K562 (cell line): ENCODE data around the gene CHM. TPM values are rescaled to one million over a fixed set of nuclear protein-coding genes. Genes with fewer than 3 reads are reported as not detected.

ENCODE experiments used
- ATAC-seq: fragments of 200-7000 bp; cut with Tn5 transposase; 3 replicates; pipeline ENCODE4 v1.9.1; 2020; ENCODE audit warnings: moderate library complexity
- BruUV-seq: library from RNA; stranded (reverse); fragments of 400-500 nt; replicated peaks from 2 replicates; lab custom pipeline; 2021; lab: Mats Ljungman, UMichigan
- CTCF ChIA-PET: fragments of 300-600 bp; formaldehyde crosslinking; extraction: SDS; loops from one replicate; lab custom pipeline; 2021; ENCODE audit warnings: low intra/inter-chr PET ratio; lab: Yijun Ruan, JAX
- POLR2A ChIA-PET: fragments of 300-600, 350-650 bp; sonication (Branson Sonifier 250); formaldehyde crosslinking; extraction: SDS; loops from one replicate; lab custom pipeline; 2021; ENCODE audit warnings: antibody characterized with exemption, inconsistent platforms; lab: Yijun Ruan, JAX
- DNase-seq, 4 experiments: peaks; one replicate each; pipeline versions ENCODE4 v3.0.0 to v3.0.0-alpha.2; 2011 to 2018; ENCODE audit warnings: low spot score in 3 of 4, mixed read lengths in 3 of 4; ENCODE audit errors: extremely low read depth in 1 of 4
- FAIRE-seq: peaks from 2 replicates; lab custom pipeline; 2011; peaks lifted over from hg19 to GRCh38; lab: Jason Lieb, UNC
- H2AFZ ChIP-seq: 2 replicates; pipeline ENCODE4 v1.6.0; 2011; ENCODE audit warnings: low read depth, low read length, control low read depth, inconsistent platforms
- H3K27ac ChIP-seq: fragments of 200-600 bp; 3 replicates; pipeline ENCODE4 v1.8.0; 2011; ENCODE audit warnings: low read depth, mild to moderate bottlenecking, control low read depth, inconsistent platforms, low read length, moderate library complexity, mixed read lengths; ENCODE audit errors: extremely low read depth
- H3K27me3 ChIP-seq, 2 experiments: fragments of 300-600 bp in 1 of 2; 2 replicates in 1 of 2; 3 replicates in 1 of 2; pipeline versions ENCODE4 v1.6.0 to v1.8.0; 2011; ENCODE audit warnings: inconsistent platforms in 2 of 2, low read length in 2 of 2, mild to moderate bottlenecking in 1 of 2, mixed read lengths in 1 of 2, moderate library complexity in 1 of 2; ENCODE audit not compliant: control insufficient read depth in 2 of 2, insufficient read depth in 2 of 2
- H3K36me3 ChIP-seq: fragments of 300-600 bp; 3 replicates; pipeline ENCODE4 v1.8.0; 2011; ENCODE audit warnings: mild to moderate bottlenecking, low read length, inconsistent platforms; ENCODE audit not compliant: control insufficient read depth, insufficient read depth
- H3K4me1 ChIP-seq, 2 experiments: fragments of 200-600 bp in 1 of 2; replicated peaks in 1 of 2; 2 replicates in 1 of 2; 3 replicates in 1 of 2; pipeline versions ENCODE4 v1.5.1 to v1.8.0; 2011; ENCODE audit warnings: inconsistent platforms in 2 of 2, low read length in 2 of 2, mild to moderate bottlenecking in 1 of 2, mixed read lengths in 1 of 2, moderate library complexity in 1 of 2; ENCODE audit not compliant: control insufficient read depth in 2 of 2, insufficient read depth in 2 of 2
- H3K4me2 ChIP-seq: 2 replicates; pipeline ENCODE4 v1.6.1; 2011; ENCODE audit warnings: low read length, control low read depth, inconsistent platforms, mixed read lengths; ENCODE audit not compliant: insufficient read depth
- H3K4me3 ChIP-seq: fragments of 200-600 bp; sonication (generic), shearing (Covaris generic); 2 replicates; pipeline ENCODE4 v1.5.1; 2016; ENCODE audit warnings: control low read depth, inconsistent platforms
- H3K79me2 ChIP-seq: fragments of 200-600 bp; 3 replicates; pipeline ENCODE4 v1.8.0; 2011; ENCODE audit warnings: low read length, inconsistent platforms; ENCODE audit not compliant: control insufficient read depth, insufficient read depth
- H3K9ac ChIP-seq, 2 experiments: 2 replicates each; pipeline versions ENCODE4 v1.6.0 to v1.6.1; 2011; ENCODE audit warnings: low read depth in 2 of 2, low read length in 2 of 2, control low read depth in 1 of 2, inconsistent platforms in 1 of 2, mild to moderate bottlenecking in 1 of 2, mixed read lengths in 1 of 2; ENCODE audit not compliant: insufficient read depth in 1 of 2
- H3K9me1 ChIP-seq: one replicate; pipeline ENCODE4 v1.6.0; 2011; ENCODE audit warnings: inconsistent platforms, mild to moderate bottlenecking, low read length, moderate library complexity; ENCODE audit not compliant: control insufficient read depth, insufficient read depth
- H3K9me3 ChIP-seq: replicated peaks from 2 replicates; pipeline ENCODE4 v1.5.1; 2011; ENCODE audit warnings: low read depth, low read length, inconsistent platforms; ENCODE audit not compliant: control insufficient read depth, insufficient read depth
- H4K20me1 ChIP-seq: replicated peaks from 2 replicates; pipeline ENCODE4 v1.6.1; 2011; ENCODE audit warnings: low read length, inconsistent platforms, mixed read lengths; ENCODE audit not compliant: control insufficient read depth, insufficient read depth
- CREB5 ChIP-seq: fragments of 250-450 bp; sonication (Bioruptor Pico); IDR thresholded peaks from 2 replicates; pipeline ENCODE4 v1.5.0; 2020; ENCODE audit warnings: mild to moderate bottlenecking
- E2F5 ChIP-seq: sonication (generic); formaldehyde crosslinking; IDR thresholded peaks from 2 replicates; pipeline ENCODE4 v1.8.0; 2022; ENCODE audit warnings: mild to moderate bottlenecking, missing genetic modification reagents
- ELK3 ChIP-seq: fragments of 450-650 bp; formaldehyde crosslinking; IDR thresholded peaks from 2 replicates; pipeline ENCODE4 v1.4.0; 2020; ENCODE audit warnings: mild to moderate bottlenecking
- HDAC6 ChIP-seq: IDR thresholded peaks from 2 replicates; pipeline ENCODE4 v1.6.1; 2012; ENCODE audit warnings: low read depth, mild to moderate bottlenecking, control low read depth, inconsistent platforms, low read length, moderate library complexity
- HNRNPH1 ChIP-seq: fragments of 200-400 bp; formaldehyde crosslinking; optimal IDR thresholded peaks from 2 replicates; pipeline ENCODE3; 2017; ENCODE audit warnings: low read depth, mild to moderate bottlenecking, low read length, moderate library complexity
- KDM1A ChIP-seq, 2 experiments: fragments of 450-650 bp; IDR thresholded peaks; 2 replicates each; pipeline ENCODE4 v1.6.1; 2016; ENCODE audit warnings: mild to moderate bottlenecking in 2 of 2
- KDM2B ChIP-seq: fragments of 250-450 bp; sonication (Bioruptor Pico); IDR thresholded peaks from 2 replicates; pipeline ENCODE4 v1.8.0; 2021; ENCODE audit warnings: mild to moderate bottlenecking, moderate library complexity
- NBN ChIP-seq: fragments of 450-650 bp; IDR thresholded peaks from 2 replicates; pipeline ENCODE4 v1.6.1; 2016; ENCODE audit warnings: low read depth, mild to moderate bottlenecking
- NFE2L1 ChIP-seq: fragments of 450-650 bp; IDR thresholded peaks from 2 replicates; pipeline ENCODE4 v1.6.1; 2016; ENCODE audit warnings: missing genetic modification characterization, low read depth, mild to moderate bottlenecking, missing compliant biosample characterization, moderate library complexity, borderline replicate concordance
- NFIC ChIP-seq: fragments of 450-650 bp; IDR thresholded peaks from 2 replicates; pipeline ENCODE4 v1.6.1; 2017; ENCODE audit warnings: mild to moderate bottlenecking, inconsistent platforms
- RBM14 ChIP-seq: fragments of 200-400 bp; formaldehyde crosslinking; IDR thresholded peaks from 2 replicates; pipeline ENCODE4 v1.6.1; 2018; ENCODE audit warnings: low read depth, mild to moderate bottlenecking, low read length, moderate library complexity, borderline replicate concordance; ENCODE audit not compliant: insufficient read depth
- SNIP1 ChIP-seq: fragments of 450-650 bp; IDR thresholded peaks from 2 replicates; pipeline ENCODE4 v1.7.1; 2017; ENCODE audit warnings: low read depth, mild to moderate bottlenecking
- SRSF1 ChIP-seq: fragments of 200-400 bp; formaldehyde crosslinking; IDR thresholded peaks from 2 replicates; pipeline ENCODE4 v1.6.1; 2017; ENCODE audit warnings: mild to moderate bottlenecking, low read depth, low read length, moderate library complexity
- THAP7 ChIP-seq: fragments of 250-450 bp; sonication (Bioruptor Pico); IDR thresholded peaks from 2 replicates; pipeline ENCODE4 v1.5.0; 2021
- YBX1 ChIP-seq: fragments of 450-650 bp; IDR thresholded peaks from 2 replicates; pipeline ENCODE4 v1.7.1; 2016; ENCODE audit warnings: mild to moderate bottlenecking
- ZBTB26 ChIP-seq: fragments of 450-650 bp; formaldehyde crosslinking; IDR thresholded peaks from 2 replicates; pipeline ENCODE4 v1.4.0; 2022; ENCODE audit warnings: missing genetic modification characterization
- ZNF444 ChIP-seq: fragments of 250-450 bp; sonication (Bioruptor Pico); IDR thresholded peaks from 2 replicates; pipeline ENCODE4 v1.4.0; 2020; ENCODE audit warnings: mild to moderate bottlenecking, moderate library complexity
- WGBS: fragments of 100-300 bp; shearing (Covaris generic); methylation state at CpG from one replicate; pipeline ENCODE4 v1.1.6; 2016; ENCODE audit warnings: low coverage, mixed read lengths; ENCODE audit not compliant: insufficient coverage; ENCODE audit errors: missing lambda C conversion rate; 5-methylcytosine and 5-hydroxymethylcytosine counted together
- in situ Hi-C: fragments of 300-500 bp; cut with MboI; formaldehyde crosslinking; loops from 4 replicates; pipeline ENCODE4 v1.15.0; 2018; ENCODE audit warnings: inconsistent platforms, mixed read lengths
- intact Hi-C: fragments of 100-400 bp; cut with micrococcal nuclease; formaldehyde crosslinking; loops from 2 replicates; pipeline ENCODE4 v1.14.2; 2022
- polyA plus RNA-seq, 8 experiments: library from polyadenylated mRNA; depleted of rRNA in 4 of 8; stranded (reverse) in 5 of 8; unstranded in 3 of 8; fragments of >200 nt; fragmentation: Nextera tagmentation in 2 of 8; fragmentation: Illumina TruSeq in 1 of 8; extraction: Ambion mirVana in 2 of 8; extraction: Trizol in 1 of 8; gene quantifications; 2 replicates each; pipeline versions ENCODE4 v1.2.1 to v1.2.3, GENCODE V29; 2011 to 2014; ENCODE audit warnings: inconsistent platforms in 1 of 8, missing spikeins in 1 of 8
- total RNA-seq, 7 experiments: library from RNA; depleted of rRNA in 6 of 7; stranded (reverse); fragments of >200 nt in 6 of 7; fragmentation: Illumina TruSeq in 2 of 7; extraction: Trizol in 2 of 7; gene quantifications; 2 replicates each; pipeline versions ENCODE4 v1.2.1 to v1.2.3, GENCODE V29; 2011 to 2021; ENCODE audit warnings: low replicate concordance in 1 of 7

CHM gene
- total and polyA plus RNA-seq, 9 of the 15 experiments (the other 6 are each of a cell fraction or from before 2014, with no cell fraction given): 2.2 to 9.0 (median 4.6) TPM

GRCh38 chrX:85836868-85837267 is 210.5 kb downstream of the CHM start:
- Histone ChIP-seq H3K36me3 (no peaks in the 10 kb centered on the region), H4K20me1 (no peaks in the 10 kb centered on the region), H3K4me3 (no peak overlapping the region), H3K27ac (no peak overlapping the region), H3K27me3 (no peaks in the 10 kb centered on the region), H3K79me2 (no peaks in the 10 kb centered on the region), H3K4me1 (no peaks in the 10 kb centered on the region), H3K9me3 (no peaks in the 10 kb centered on the region), H3K9me1 (no peaks in the 10 kb centered on the region), H3K4me2 (no peak overlapping the region), H3K9ac (no peak overlapping the region), H2AFZ (no peak overlapping the region)
- FAIRE-seq (no peak), ATAC-seq (no peak), DNase-seq (no peak)
- BruUV-seq: no TSS peak
- CTCF ChIA-PET: no interaction called here
- intact Hi-C loops (no loop called here), in situ Hi-C loops (no loop called here)
- TF ChIP-seq KDM2B: no peak
- TF ChIP-seq HNRNPH1: no peak
- no peak for TF ChIP-seq ELK3
- TF ChIP-seq SNIP1: no peak
- no peak for TF ChIP-seq HDAC6
- TF ChIP-seq YBX1: no peak
- TF ChIP-seq NFIC: no peak
- TF ChIP-seq CREB5 (CRISPR knock-in tag): no peak
- no peak for TF ChIP-seq NFE2L1
- no peak for TF ChIP-seq ZNF444 (CRISPR knock-in tag)
- TF ChIP-seq SRSF1: no peak
- no peak for TF ChIP-seq THAP7 (CRISPR knock-in tag)
- no peak for TF ChIP-seq ZBTB26
- no peak for TF ChIP-seq RBM14
- TF ChIP-seq E2F5: no peak
- no peak for TF ChIP-seq NBN
- no peak for TF ChIP-seq KDM1A (IDR thresholded peaks at IDR 0.05)
- POLR2A ChIA-PET: no interaction called here
- WGBS: 0% methylated on average over 2 of the region's 2 CpGs
